IMR-90 (cell line): ENCODE data around the gene AGBL3. TPM values are rescaled to one million over a fixed set of nuclear protein-coding genes. Genes with fewer than 3 reads are reported as not detected.

Experiments
- ATAC-seq: fragments of 200-7000 bp; cut with Tn5 transposase; 2 replicates; pipeline ENCODE4 v1.9.1; 2020; ENCODE audit warnings: low read depth, mild to moderate bottlenecking, moderate library complexity
- BruUV-seq: library from RNA; stranded (reverse); fragments of 400-500 nt; replicated peaks from 2 replicates; lab custom pipeline; 2021; lab: Mats Ljungman, UMichigan
- CTCF ChIA-PET: fragments of 300-600 bp; formaldehyde crosslinking; extraction: SDS; loops from one replicate; lab custom pipeline; 2021; ENCODE audit warnings: antibody characterized with exemption; lab: Yijun Ruan, JAX
- POLR2A ChIA-PET: fragments of 300-600 bp; sonication (Branson Sonifier 250); formaldehyde crosslinking; loops from one replicate; lab custom pipeline; 2022; ENCODE audit warnings: antibody characterized with exemption; ENCODE audit not compliant: unreplicated experiment; lab: Charles Lee
- DNase-seq: peaks from one replicate; pipeline ENCODE4 v3.0.0; 2013
- H2AFZ ChIP-seq: replicated peaks from 2 replicates; pipeline ENCODE3; 2013; ENCODE audit warnings: low read length, mild to moderate bottlenecking; ENCODE audit not compliant: poor library complexity
- H2AK5ac ChIP-seq: 2 replicates; pipeline ENCODE4 v1.6.1; 2013; ENCODE audit warnings: low read depth, low read length, inconsistent platforms
- H2AK9ac ChIP-seq: replicated peaks from 2 replicates; pipeline ENCODE3; 2013; ENCODE audit warnings: mild to moderate bottlenecking, low read depth, low read length, moderate library complexity; ENCODE audit not compliant: poor library complexity
- H2BK120ac ChIP-seq: 2 replicates; pipeline ENCODE4 v1.6.1; 2013; ENCODE audit warnings: low read depth, low read length, inconsistent platforms
- H2BK15ac ChIP-seq: 3 replicates; pipeline ENCODE4 v1.6.1; 2013; ENCODE audit warnings: low read depth, low read length, inconsistent platforms
- H2BK20ac ChIP-seq: 2 replicates; pipeline ENCODE4 v1.6.1; 2013; ENCODE audit warnings: low read depth, mild to moderate bottlenecking, inconsistent platforms, low read length, moderate library complexity
- H2BK5ac ChIP-seq: 2 replicates; pipeline ENCODE4 v1.6.1; 2013; ENCODE audit warnings: mild to moderate bottlenecking, low read depth, low read length, inconsistent platforms; ENCODE audit not compliant: poor library complexity, severe bottlenecking
- H3K14ac ChIP-seq: replicated peaks from 2 replicates; pipeline ENCODE4 v1.6.1; 2013; ENCODE audit warnings: low read depth, low read length, inconsistent platforms
- H3K18ac ChIP-seq: 2 replicates; pipeline ENCODE4 v1.6.1; 2013; ENCODE audit warnings: low read depth, low read length, control low read depth
- H3K23ac ChIP-seq: 2 replicates; pipeline ENCODE4 v1.6.1; 2013; ENCODE audit warnings: low read depth, low read length, inconsistent platforms
- H3K27ac ChIP-seq: 2 replicates; pipeline ENCODE4 v1.5.1; 2013; ENCODE audit warnings: mild to moderate bottlenecking, control low read depth, low read length; ENCODE audit not compliant: insufficient read depth
- H3K27me3 ChIP-seq: 2 replicates; pipeline ENCODE4 v1.6.1; 2013; ENCODE audit warnings: low read length; ENCODE audit not compliant: control insufficient read depth, insufficient read depth
- H3K36me3 ChIP-seq: 2 replicates; pipeline ENCODE4 v1.6.1; 2013; ENCODE audit warnings: low read length, mixed read lengths; ENCODE audit not compliant: control insufficient read depth, insufficient read depth
- H3K4ac ChIP-seq: 2 replicates; pipeline ENCODE4 v1.6.1; 2013; ENCODE audit warnings: low read depth, low read length, inconsistent platforms
- H3K4me1 ChIP-seq: 2 replicates; pipeline ENCODE4 v1.6.1; 2013; ENCODE audit warnings: low read length, mixed read lengths; ENCODE audit not compliant: control insufficient read depth, insufficient read depth
- H3K4me2 ChIP-seq: 2 replicates; pipeline ENCODE4 v1.6.1; 2013; ENCODE audit warnings: low read depth, mild to moderate bottlenecking, control low read depth, low read length, moderate library complexity
- H3K4me3 ChIP-seq: 2 replicates; pipeline ENCODE4 v1.5.1; 2013; ENCODE audit warnings: low read depth, mild to moderate bottlenecking, control low read depth, low read length, moderate library complexity; ENCODE audit not compliant: insufficient read depth
- H3K56ac ChIP-seq: 2 replicates; pipeline ENCODE4 v1.6.1; 2013; ENCODE audit warnings: low read length, inconsistent platforms; ENCODE audit not compliant: insufficient read depth; ENCODE audit errors: extremely low read depth
- H3K79me1 ChIP-seq, 2 experiments: 2 replicates each; pipeline ENCODE4 v1.6.1; 2013; ENCODE audit warnings: low read length in 2 of 2, inconsistent platforms in 1 of 2, low read depth in 1 of 2
- H3K9ac ChIP-seq: 2 replicates; pipeline ENCODE4 v1.6.1; 2013; ENCODE audit warnings: low read depth, low read length, control low read depth
- H3K9me1 ChIP-seq: 2 replicates; pipeline ENCODE4 v1.6.1; 2013; ENCODE audit warnings: low read length, inconsistent platforms; ENCODE audit not compliant: insufficient read depth
- H3K9me3 ChIP-seq: 2 replicates; pipeline ENCODE4 v1.6.1; 2013; ENCODE audit warnings: low read length; ENCODE audit not compliant: control insufficient read depth, insufficient read depth
- H4K20me1 ChIP-seq: 2 replicates; pipeline ENCODE4 v1.6.1; 2013; ENCODE audit warnings: low read length, inconsistent platforms; ENCODE audit not compliant: insufficient read depth
- H4K5ac ChIP-seq: 2 replicates; pipeline ENCODE4 v1.6.1; 2013; ENCODE audit warnings: mild to moderate bottlenecking, low read depth, low read length, control low read depth
- H4K8ac ChIP-seq, 2 experiments: 2 replicates each; pipeline ENCODE4 v1.6.1; 2013; ENCODE audit warnings: low read depth in 2 of 2, low read length in 2 of 2, control low read depth in 1 of 2, inconsistent platforms in 1 of 2
- H4K91ac ChIP-seq: 2 replicates; pipeline ENCODE4 v1.6.1; 2013; ENCODE audit warnings: low read depth, low read length, inconsistent platforms; ENCODE audit not compliant: insufficient read depth
- BHLHE40 ChIP-seq: fragments of 150-350 bp; IDR thresholded peaks from 2 replicates; pipeline ENCODE4 v1.6.1; 2016; ENCODE audit warnings: mild to moderate bottlenecking, low read depth, low read length
- CEBPB ChIP-seq: IDR thresholded peaks from 2 replicates; pipeline ENCODE4 v1.6.1; 2012; ENCODE audit warnings: low read depth, low read length, improper control_type of control experiment
- CHD1 ChIP-seq: IDR thresholded peaks from 2 replicates; pipeline ENCODE4 v1.6.1; 2012; ENCODE audit warnings: low read depth, low read length, improper control_type of control experiment
- CTCF ChIP-seq: conservative IDR thresholded peaks from 2 replicates; pipeline ENCODE4 v1.5.1; 2012; ENCODE audit warnings: mild to moderate bottlenecking, low read depth, low read length, improper control_type of control experiment
- FOS ChIP-seq: fragments of 150-350 bp; IDR thresholded peaks from 2 replicates; pipeline ENCODE4 v1.6.1; 2016; ENCODE audit warnings: low read depth, low read length
- MAFK ChIP-seq: IDR thresholded peaks from 2 replicates; pipeline ENCODE4 v1.6.1; 2012; ENCODE audit warnings: low read depth, low read length, improper control_type of control experiment
- MAZ ChIP-seq: IDR thresholded peaks from 2 replicates; pipeline ENCODE4 v1.6.1; 2012; ENCODE audit warnings: low read depth, mild to moderate bottlenecking, low read length, improper control_type of control experiment, moderate library complexity, borderline replicate concordance
- MXI1 ChIP-seq: IDR thresholded peaks from 2 replicates; pipeline ENCODE4 v1.6.1; 2012; ENCODE audit warnings: low read depth, mild to moderate bottlenecking, low read length, moderate library complexity, borderline replicate concordance
- NFE2L2 ChIP-seq: fragments of 150-350 bp; IDR thresholded peaks from 2 replicates; pipeline ENCODE4 v1.6.1; 2016; ENCODE audit warnings: low read depth, mild to moderate bottlenecking, low read length
- POLR2A ChIP-seq: IDR thresholded peaks from 2 replicates; pipeline ENCODE4 v1.6.1; 2012; ENCODE audit warnings: mild to moderate bottlenecking, low read depth, low read length
- RAD21 ChIP-seq: IDR thresholded peaks from 2 replicates; pipeline ENCODE4 v1.6.1; 2012; ENCODE audit warnings: low read length, improper control_type of control experiment
- RCOR1 ChIP-seq: IDR thresholded peaks from 2 replicates; pipeline ENCODE4 v1.6.1; 2012; ENCODE audit warnings: mild to moderate bottlenecking, low read length, improper control_type of control experiment; ENCODE audit not compliant: insufficient replicate concordance
- RFX5 ChIP-seq: IDR thresholded peaks from 2 replicates; pipeline ENCODE4 v1.8.0; 2012; ENCODE audit warnings: low read depth, mild to moderate bottlenecking, low read length, moderate library complexity
- SMC3 ChIP-seq: fragments of 150-350 bp; IDR thresholded peaks from 2 replicates; pipeline ENCODE4 v1.6.1; 2016; ENCODE audit warnings: low read depth, mild to moderate bottlenecking, antibody characterized with exemption, low read length, moderate library complexity
- USF2 ChIP-seq: fragments of 150-350 bp; IDR thresholded peaks from 2 replicates; pipeline ENCODE4 v1.6.1; 2017; ENCODE audit warnings: mild to moderate bottlenecking, antibody characterized with exemption, low read length, low read depth
- WGBS, 2 experiments: methylation state at CpG; one replicate each; pipeline versions ENCODE4 v1.1.5 to v1.1.7; 2013; ENCODE audit warnings: missing lambda C conversion rate in 2 of 2; ENCODE audit not compliant: insufficient read length in 1 of 2; ENCODE audit errors: extremely low coverage in 2 of 2; 5-methylcytosine and 5-hydroxymethylcytosine counted together
- dilution Hi-C: fragments of 300-500 bp; cut with HindIII; formaldehyde crosslinking; loops from one replicate; pipeline ENCODE4 v1.14.3; 2018; ENCODE audit warnings: low sequenced_read_pairs; ENCODE audit not compliant: unreplicated experiment
- in situ Hi-C: fragments of 300-500 bp; cut with MboI; formaldehyde crosslinking; loops from 3 replicates; pipeline ENCODE4 v1.14.3; 2019; ENCODE audit warnings: low sequenced_read_pairs, inconsistent platforms, mixed read lengths
- intact Hi-C: fragments of 100-400 bp; cut with micrococcal nuclease; formaldehyde crosslinking; loops from 2 replicates; pipeline ENCODE4 v1.10.0; 2022
- polyA plus RNA-seq, 3 experiments: library from polyadenylated mRNA; depleted of rRNA; stranded (reverse); fragments of >200 nt; gene quantifications; 2 replicates each; pipeline ENCODE4 v1.2.3, GENCODE V29; 2012; ENCODE audit warnings: low replicate concordance in 1 of 3
- total RNA-seq: library from RNA; depleted of rRNA; stranded (reverse); fragments of >200 nt; gene quantifications from 2 replicates; pipeline ENCODE4 v1.2.3, GENCODE V29; 2012

AGBL3 gene
- total and polyA plus RNA-seq, 2 of the 4 experiments (the other 2 are of a cell fraction) = 0.18 to 0.65 TPM

GRCh38 chr7:134938141-134938540 lies 48.2 kb upstream of the AGBL3 start:
- no peak overlapping the region for H3K23ac ChIP-seq
- no TSS peak for BruUV-seq
- H4K8ac ChIP-seq = no peak overlapping the region
- H2AFZ ChIP-seq = no peak overlapping the region
- ATAC-seq (no peak), DNase-seq (no peak)
- CTCF ChIA-PET = no interaction called here
- peak overlapping the region; percentile 9; the same call in 1 of the 2 replicates for H3K27ac ChIP-seq
- no peak overlapping the region for H3K4me2 ChIP-seq
- no peak overlapping the region for H3K4me3 ChIP-seq
- H3K56ac ChIP-seq = no peak overlapping the region
- H2AK9ac ChIP-seq = no peak overlapping the region
- H4K20me1 ChIP-seq = peaks cover 12% of the 10 kb centered on the region; the same call in 1 of the 2 replicates
- H3K4me1 ChIP-seq = peaks cover 16% of the 10 kb centered on the region
- H3K4ac ChIP-seq = no peak overlapping the region
- no peak overlapping the region for H3K18ac ChIP-seq
- no peak overlapping the region for H2BK5ac ChIP-seq
- dilution Hi-C loops = no loop called here
- no peak overlapping the region for H2BK15ac ChIP-seq
- H3K9me1 ChIP-seq = peaks cover 19% of the 10 kb centered on the region
- H2AK5ac ChIP-seq = no peak overlapping the region
- 92% methylated on average over 2 of the region's 4 CpGs; no CpG with 5 or more reads in 1 of the 2 experiments for WGBS, 2 experiments
- no peak overlapping the region for H4K91ac ChIP-seq
- H3K27me3 ChIP-seq = no peaks in the 10 kb centered on the region
- peaks cover 36% of the 10 kb centered on the region for H3K36me3 ChIP-seq
- in situ Hi-C loops = no loop called here
- TF ChIP-seq CEBPB (no peak), CTCF (no peak), USF2 (no peak), MXI1 (no peak), BHLHE40 (no peak), SMC3 (no peak), FOS (no peak), MAZ (no peak), RCOR1 (no peak), RAD21 (no peak), CHD1 (no peak), RFX5 (no peak), POLR2A (no peak), MAFK (no peak), NFE2L2 (no peak)
- H3K79me1 ChIP-seq = peaks cover 39 to 78% of the 10 kb centered on the region in 2 experiments
- H2BK20ac ChIP-seq = no peak overlapping the region
- H4K5ac ChIP-seq = no peak overlapping the region
- no peak overlapping the region for H3K14ac ChIP-seq
- H3K9ac ChIP-seq = no peak overlapping the region
- POLR2A ChIA-PET = no interaction called here
- no peak overlapping the region for H2BK120ac ChIP-seq
- no peaks in the 10 kb centered on the region for H3K9me3 ChIP-seq
- intact Hi-C loops = no loop called here
